Heart left ventricle (tissue), 16 donors: ENCODE data around the gene SF3A2. TPM values are rescaled to one million over a fixed set of nuclear protein-coding genes. Genes with fewer than 3 reads are reported as not detected.

Experiments
- ATAC-seq, 4 donors: fragments of 200-7000 bp; cut with Tn5 transposase; one replicate each; pipeline ENCODE4 v1.9.1; 2020 to 2022; ENCODE audit warnings: moderate library complexity in 4 of 4, mild to moderate bottlenecking in 3 of 4, moderate number of reproducible peaks in 1 of 4
- DNase-seq, 5 donors: peaks; one replicate each; pipeline ENCODE4 v3.0.0-alpha.2; 2020
- H3K27ac ChIP-seq, 12 donors: fragments of 200-600 bp; sonication (generic) in 4 of 12; one replicate each; pipeline versions ENCODE4 v1.5.0 to v1.8.0; 2016 to 2022; ENCODE audit warnings: mild to moderate bottlenecking in 2 of 12
- H3K27me3 ChIP-seq, 9 donors: fragments of 200-600 bp; sonication (generic) in 2 of 9; one replicate each; pipeline versions ENCODE4 v1.5.1 to v1.8.0; 2016 to 2022; ENCODE audit warnings: mild to moderate bottlenecking in 3 of 9
- H3K36me3 ChIP-seq, 9 donors: fragments of 200-600 bp; sonication (generic) in 2 of 9; one replicate each; pipeline versions ENCODE4 v1.5.0 to v1.8.0; 2018 to 2022; ENCODE audit warnings: mild to moderate bottlenecking in 2 of 9
- H3K4me1 ChIP-seq, 12 donors: fragments of 200-600 bp; sonication (generic) in 4 of 12; one replicate each; pipeline versions ENCODE4 v1.5.0 to v1.8.0; 2016 to 2022; ENCODE audit warnings: mild to moderate bottlenecking in 3 of 12
- H3K4me3 ChIP-seq, 12 donors: fragments of 200-600 bp; sonication (generic) in 4 of 12; one replicate each; pipeline versions ENCODE4 v1.5.0 to v1.8.0; 2017 to 2022; ENCODE audit warnings: mild to moderate bottlenecking in 9 of 12, moderate library complexity in 4 of 12
- H3K9me3 ChIP-seq, 12 donors: fragments of 200-600 bp; sonication (generic) in 4 of 12; one replicate each; pipeline versions ENCODE4 v1.5.0 to v1.8.0; 2016 to 2022; ENCODE audit warnings: mild to moderate bottlenecking in 1 of 12
- POLR2A ChIP-seq, 2 donors: fragments of 450-650 bp; IDR thresholded peaks; one replicate each; pipeline ENCODE4 v1.6.1; 2017; ENCODE audit warnings: antibody characterized with exemption in 2 of 2, mild to moderate bottlenecking in 2 of 2, moderate library complexity in 2 of 2
- WGBS, 4 donors: extraction: QIAGEN DNeasy Blood & Tissue Kit in 2 of 4; methylation state at CpG; one replicate each; pipeline versions ENCODE4 v1.1.5 to v1.1.7; 2013 to 2018; 5-methylcytosine and 5-hydroxymethylcytosine counted together
- intact Hi-C, 10 donors: fragments of 100-400 bp; cut with DNase I; formaldehyde crosslinking; loops; one replicate each; pipeline versions ENCODE4 v1.11.1 to v1.14.2; 2022
- polyA plus RNA-seq, 2 donors: library from polyadenylated mRNA; stranded (reverse); fragments of 200-250 nt; gene quantifications; one replicate each; pipeline ENCODE4 v1.2.3, GENCODE V29; 2013
- total RNA-seq, 9 donors: library from RNA; depleted of rRNA in 2 of 9; stranded (reverse); fragments of >200 nt in 2 of 9; fragmentation: NEBNext Ultra II Directional in 3 of 9; extraction: Animal tissue kit (Norgen Biotek cat#: 25700) in 3 of 9; gene quantifications; one replicate each; pipeline versions ENCODE4 v1.1.0 to v1.2.4, GENCODE V29; 2016 to 2023
- TF ChIP-seq, protein P1 (sequence below), 12 donors: fragments of 200-600 bp; sonication (generic) in 4 of 12; IDR thresholded peaks; one replicate each; pipeline versions ENCODE4 v1.5.0 to v1.8.0; 2018 to 2022; ENCODE audit warnings: antibody characterized with exemption in 12 of 12, mild to moderate bottlenecking in 5 of 12
- donor health status: ischemic (EF 13 %, LVEDD 7.1; RV severe dilation, severe dysfunction).
- donor health status: healthy with polysubstance abuse.
- donor health status: DM: no; HTN: yes; CAD: no.
- donor health status: DM: no; HTN: no; CAD: no.
- donor health status: ischemic (EF 25% LVEDD 6.9; RV normal size, moderate dysfunction).
- donor health status: ischemic (EF 25% LVEDD 5.7; RV mildly dilated, moderate dysfunction).
- donor health status: healthy.
- donor health status: DM: yes; HTN: yes; CAD: no.
- donor health status: ischemic (EF 35%, LVEDD 5.7; RV mildly dilated, moderate dysfunction).
- donor health status: nonischemic (EF 11% LVEDD 7.7; RV severe dilation, severe dysfunction).
- donor health status: DM: yes; HTN: yes; CAD: no.
- donor health status: PGD.
- donor health status: ischemic (EF 29% LVEDD 5.4; RV normal size, mild dysfunction).
- donor health status: nonischemic (EF 23%, LVEDD 6.1; RV moderate dilation, normal function).

Gene SF3A2
- total and polyA plus RNA-seq, 11 donors: 19.2 to 43.9 (median 28.6) TPM

DNA sequence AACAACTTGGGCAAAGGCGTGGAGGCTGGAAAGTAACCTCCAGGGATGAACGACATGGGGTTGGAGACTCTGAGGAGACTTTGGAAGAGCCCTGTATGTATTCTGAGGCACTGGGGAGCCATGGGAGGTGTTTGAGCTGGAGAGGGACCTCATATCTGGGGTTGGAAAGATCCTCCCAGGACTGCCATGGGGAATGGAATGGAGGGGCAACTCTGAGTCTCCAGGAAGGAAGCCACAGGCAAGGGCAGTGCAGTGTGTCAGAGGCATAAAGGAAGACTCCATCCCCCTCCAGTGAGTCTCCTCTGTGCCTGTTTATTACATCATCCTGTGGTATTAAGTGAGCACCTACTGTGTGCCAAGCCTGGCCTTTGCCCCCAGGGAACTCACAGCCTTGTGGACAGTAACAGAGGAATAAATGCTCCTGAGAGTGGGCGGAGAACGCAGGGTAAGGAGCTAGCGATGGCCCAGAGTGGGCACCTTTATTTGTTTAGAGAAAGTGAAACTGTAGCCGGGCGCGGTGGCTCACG, 37.6 kb downstream of the SF3A2 start:
- H3K27me3 ChIP-seq: no peaks in the 10 kb centered on the region
- peak overlapping the region in 11 of 12 donors; percentile 11 to 100 (median 78) for H3K27ac ChIP-seq
- H3K4me3 ChIP-seq: peak overlapping the region in 7 of 12 donors; percentile 18 to 100 (median 96)
- peaks cover 9 to 53% (median 41%) of the 10 kb centered on the region in 12 donors for H3K4me1 ChIP-seq
- 88 to 91% (median 89%) methylated on average over 9 of the region's 9 CpGs for WGBS, 4 donors
- intact Hi-C loops: loop anchor here in 9 of 10 donors (2.0 to 10.0 kb wide), 11 partner anchors 37 to 122 kb away; partner anchors contain the start of genes PLEKHJ1 (in 3 of the 9), SF3A2 (in 3 of the 9), AP3D1 (in 2 of the 9) and DOT1L (in 2 of the 9)
- no peak for TF ChIP-seq POLR2A (IDR thresholded peaks at IDR 0.05)
- TF ChIP-seq, protein P1, sequence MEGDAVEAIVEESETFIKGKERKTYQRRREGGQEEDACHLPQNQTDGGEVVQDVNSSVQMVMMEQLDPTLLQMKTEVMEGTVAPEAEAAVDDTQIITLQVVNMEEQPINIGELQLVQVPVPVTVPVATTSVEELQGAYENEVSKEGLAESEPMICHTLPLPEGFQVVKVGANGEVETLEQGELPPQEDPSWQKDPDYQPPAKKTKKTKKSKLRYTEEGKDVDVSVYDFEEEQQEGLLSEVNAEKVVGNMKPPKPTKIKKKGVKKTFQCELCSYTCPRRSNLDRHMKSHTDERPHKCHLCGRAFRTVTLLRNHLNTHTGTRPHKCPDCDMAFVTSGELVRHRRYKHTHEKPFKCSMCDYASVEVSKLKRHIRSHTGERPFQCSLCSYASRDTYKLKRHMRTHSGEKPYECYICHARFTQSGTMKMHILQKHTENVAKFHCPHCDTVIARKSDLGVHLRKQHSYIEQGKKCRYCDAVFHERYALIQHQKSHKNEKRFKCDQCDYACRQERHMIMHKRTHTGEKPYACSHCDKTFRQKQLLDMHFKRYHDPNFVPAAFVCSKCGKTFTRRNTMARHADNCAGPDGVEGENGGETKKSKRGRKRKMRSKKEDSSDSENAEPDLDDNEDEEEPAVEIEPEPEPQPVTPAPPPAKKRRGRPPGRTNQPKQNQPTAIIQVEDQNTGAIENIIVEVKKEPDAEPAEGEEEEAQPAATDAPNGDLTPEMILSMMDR (IDR thresholded peaks at IDR 0.05): no peak
- DNase-seq (no peak), ATAC-seq (no peak)
- H3K36me3 ChIP-seq: peaks cover 0 to 45% (median 29%) of the 10 kb centered on the region in 9 donors
- H3K9me3 ChIP-seq: no peaks in the 10 kb centered on the region

DNA sequence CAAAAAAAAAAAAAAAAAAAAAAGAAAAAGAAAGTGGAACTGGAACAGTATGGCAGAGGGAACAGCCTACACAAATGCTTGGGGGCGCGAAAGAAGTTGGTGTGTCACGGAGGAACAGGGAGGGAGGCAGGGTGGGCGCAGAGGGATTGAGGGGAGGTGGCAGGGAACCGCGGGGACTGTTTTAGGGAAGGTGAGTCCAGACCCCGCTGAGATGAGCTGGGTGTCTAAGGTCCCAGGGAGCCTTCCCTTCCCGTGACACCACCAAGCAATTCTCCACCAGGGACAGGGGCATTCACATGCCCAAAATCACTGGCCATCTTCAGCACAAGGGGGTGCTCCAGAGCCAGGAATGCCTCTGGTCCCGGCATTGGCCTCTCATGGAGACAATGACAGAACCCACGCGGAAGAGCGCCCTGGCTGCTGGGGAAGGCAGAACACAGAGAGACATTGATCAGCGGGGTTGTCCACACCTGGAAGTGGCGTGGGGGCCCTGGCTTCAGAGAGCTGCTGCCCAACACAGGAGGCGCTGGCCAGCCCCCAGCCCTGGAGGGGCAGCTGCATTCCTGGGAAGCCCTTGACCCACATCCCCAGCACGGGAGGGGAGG, 38.4 kb downstream of the SF3A2 start:
- ATAC-seq (peak; percentile 33 to 58 (median 42)), DNase-seq (peak; percentile 66 to 79 (median 78))
- intact Hi-C loops: loop anchor here in 9 of 10 donors (1.0 to 10.0 kb wide), 13 partner anchors 38 to 123 kb away; partner anchors contain the start of genes PLEKHJ1 (in 3 of the 9), SF3A2 (in 3 of the 9), AP3D1 (in 2 of the 9) and DOT1L (in 2 of the 9)
- Histone ChIP-seq H3K36me3 (peaks cover 0 to 45% (median 29%) of the 10 kb centered on the region in 9 donors), H3K9me3 (no peaks in the 10 kb centered on the region), H3K27me3 (no peaks in the 10 kb centered on the region), H3K4me3 (no peak overlapping the region), H3K27ac (peak overlapping the region in 8 of 12 donors; percentile 8 to 56 (median 24)), H3K4me1 (peaks cover 9 to 53% (median 41%) of the 10 kb centered on the region in 12 donors)
- 49 to 55% (median 54%) methylated on average over 14 to 16 of the region's 16 CpGs for WGBS, 4 donors
- TF ChIP-seq POLR2A (IDR thresholded peaks at IDR 0.05): no peak
- TF ChIP-seq, protein P1 (IDR thresholded peaks at IDR 0.05): peak; percentile 32 to 67 (median 53)

DNA sequence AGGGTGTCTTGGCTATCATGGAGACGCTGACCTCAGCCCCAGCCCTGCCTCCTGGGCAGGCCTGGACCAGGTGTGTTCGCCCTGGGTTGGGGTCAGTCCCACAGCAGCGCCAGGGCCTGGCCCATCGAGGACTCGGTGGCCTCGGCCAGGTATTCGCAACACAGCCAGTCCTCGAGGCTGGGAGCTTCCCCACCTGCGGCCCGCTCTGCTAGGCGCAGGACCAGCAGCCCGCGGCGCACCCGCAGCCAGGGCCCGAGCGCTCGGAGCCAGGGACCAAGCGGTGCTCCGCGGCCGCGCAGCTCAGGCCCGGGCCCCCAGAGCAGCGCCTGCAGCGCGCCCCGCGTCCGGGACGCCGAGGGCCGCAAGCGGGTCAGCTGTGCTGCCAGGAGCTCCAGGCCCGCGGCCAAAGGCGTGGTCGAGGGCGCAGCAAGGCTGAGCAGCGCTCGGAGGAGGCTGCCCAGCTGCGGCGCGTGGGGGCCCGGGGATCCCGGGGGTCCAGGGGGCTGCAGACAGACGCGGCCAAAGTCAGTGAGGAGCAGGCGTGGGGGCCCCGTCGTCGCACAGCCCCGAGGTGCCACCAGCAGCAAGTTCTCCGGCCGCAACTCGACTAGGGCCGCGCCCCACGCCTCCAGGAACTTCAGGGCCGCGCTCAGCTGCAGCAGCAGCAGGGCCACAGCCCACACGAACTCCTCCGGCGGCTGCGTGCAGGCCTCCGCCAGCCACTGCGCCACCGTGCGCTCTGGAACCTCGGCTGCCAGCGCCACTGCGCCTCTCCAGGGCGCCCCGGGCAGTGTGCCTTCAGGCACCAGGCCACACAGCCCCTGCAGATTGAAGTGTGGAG, 39.2 kb downstream of the SF3A2 start:
- Histone ChIP-seq H3K4me1 (peaks cover 9 to 53% (median 41%) of the 10 kb centered on the region in 12 donors), H3K4me3 (peak overlapping the region in 2 of 12 donors; percentile 13 to 21), H3K27me3 (no peaks in the 10 kb centered on the region), H3K36me3 (peaks cover 0 to 45% (median 29%) of the 10 kb centered on the region in 9 donors), H3K27ac (peak overlapping the region in 9 of 12 donors; percentile 8 to 56 (median 18)), H3K9me3 (no peaks in the 10 kb centered on the region)
- DNase-seq: peak in 2 of 5 donors; percentile 60 to 64
- TF ChIP-seq POLR2A (IDR thresholded peaks at IDR 0.05): no peak
- TF ChIP-seq, protein P1 (IDR thresholded peaks at IDR 0.05): no peak
- WGBS, 4 donors: 51 to 85% (median 70%) methylated on average over 32 to 74 of the region's 74 CpGs
- ATAC-seq: peak in 2 of 4 donors; percentile 10 to 29
- intact Hi-C loops: loop anchor here in 9 of 10 donors (1.0 to 10.0 kb wide), 8 partner anchors 39 to 119 kb away; partner anchors contain the start of genes DOT1L (in 1 of the 9), PLEKHJ1 (in 1 of the 9) and SF3A2 (in 1 of the 9)
